Measurements from ENCODE around the gene PDZK1. TPM values are rescaled to one million over a fixed set of nuclear protein-coding genes. Genes with fewer than 3 reads are reported as not detected.

The PDZK1 gene
- total and polyA plus RNA-seq, 2 of the 8 experiments (the other 6 are each of a cell fraction or from before 2014, with no cell fraction given), result 0.17 TPM; not detected in 1

DNA sequence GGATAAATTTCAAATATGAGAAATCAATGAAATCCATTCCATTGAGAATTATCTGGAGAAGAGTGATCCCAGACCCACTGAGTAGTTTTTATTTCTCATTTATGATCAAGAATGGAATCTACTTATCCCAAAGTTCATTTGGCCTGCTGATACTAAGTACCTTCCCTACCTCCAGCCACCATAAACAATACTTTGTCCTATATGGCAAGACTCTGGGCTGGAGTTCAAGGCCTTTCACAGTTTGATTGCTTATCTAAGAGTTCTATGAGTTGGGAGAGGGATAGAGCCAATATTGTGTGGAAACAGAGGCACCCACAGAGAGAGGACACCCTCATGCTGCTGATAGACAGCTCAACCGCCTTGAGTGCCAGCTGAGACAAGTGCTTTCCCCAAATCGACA, 5.1 kb downstream of the PDZK1 start:
- H3K9me3 ChIP-seq (ENCODE audit: insufficient read depth in 2 of 2, low read depth in 1 of 2, low read length in 1 of 2), result no peaks in the 10 kb centered on the region
- no peak overlapping the region for H2BK120ac ChIP-seq (replicated peaks; ENCODE audit: low read depth, low read length)
- H4K5ac ChIP-seq (ENCODE audit: insufficient read length, low read depth, low read length), result no peak overlapping the region
- no peaks in the 10 kb centered on the region; a peak in 1 of 7 replicates for H3K4me1 ChIP-seq (replicated peaks in 1 of 4; ENCODE audit: control insufficient read depth in 3 of 4, insufficient read depth in 4 of 4, low read length in 3 of 4)
- no peak overlapping the region for H3K4me2 ChIP-seq (ENCODE audit: insufficient read depth in 1 of 2, low read depth in 2 of 2, low read length in 2 of 2)
- H2BK20ac ChIP-seq (ENCODE audit: low read length), result no peak overlapping the region
- H3K14ac ChIP-seq (ENCODE audit: insufficient read length), result no peak overlapping the region
- H3K36me3 ChIP-seq (ENCODE audit: control insufficient read depth in 2 of 4, insufficient read depth in 4 of 4, low read length in 3 of 4), result no peaks in the 10 kb centered on the region
- no peak overlapping the region for H4K91ac ChIP-seq (replicated peaks; ENCODE audit: insufficient read length, low read length)
- H3K23me2 ChIP-seq (ENCODE audit: low read depth, low read length), result no peaks in the 10 kb centered on the region
- peaks cover 0 to 2% (median 0%) of the 10 kb centered on the region in 4 experiments; a peak in 1 of 7 replicates for H3K27me3 ChIP-seq (replicated peaks in 1 of 4; ENCODE audit: control insufficient read depth in 3 of 4, extremely low read depth in 1 of 4, insufficient read depth in 3 of 4, low read length in 3 of 4)
- no peaks in the 10 kb centered on the region for H3K79me1 ChIP-seq (ENCODE audit: low read depth, low read length)
- H3K4ac ChIP-seq (replicated peaks; ENCODE audit: insufficient read length, low read depth, low read length), result no peak overlapping the region
- no peaks in the 10 kb centered on the region for H4K20me1 ChIP-seq (replicated peaks in 1 of 2; ENCODE audit: control insufficient read depth in 1 of 2, insufficient read depth in 2 of 2, low read length in 2 of 2)
- H3K23ac ChIP-seq (ENCODE audit: insufficient read length), result no peak overlapping the region
- H3K18ac ChIP-seq (ENCODE audit: extremely low read depth, low read length), result no peak overlapping the region
- ChIA-PET POLR2A (ENCODE audit: partially characterized antibody) (interaction anchor here (1.6 kb wide), 1 partner anchor 13 kb away, joined by 4 read pairs; no protein-coding TSS in a partner anchor), CTCF (ENCODE audit: partially characterized antibody) (no interaction called here)
- H3K79me2 ChIP-seq (ENCODE audit: control insufficient read depth in 1 of 2, insufficient read depth in 2 of 2, low read length in 2 of 2), result no peaks in the 10 kb centered on the region
- no peak overlapping the region for H3K9ac ChIP-seq (replicated peaks in 1 of 4; ENCODE audit: extremely low read depth in 1 of 4, low read depth in 3 of 4, low read length in 3 of 4)
- no peak overlapping the region for H3K4me3 ChIP-seq (ENCODE audit: extremely low read depth in 1 of 4, insufficient read depth in 2 of 4, low read depth in 3 of 4, low read length in 4 of 4)
- H2AK5ac ChIP-seq (ENCODE audit: low read depth, low read length), result no peak overlapping the region
- no peak overlapping the region for H2BK12ac ChIP-seq (ENCODE audit: low read depth, low read length)
- TF ChIP-seq NANOG (IDR thresholded peaks at IDR 0.05; ENCODE audit: insufficient read depth, low read depth, low read length, poor library complexity, severe bottlenecking), result no peak
- no peak for TF ChIP-seq ASH2L (IDR thresholded peaks at IDR 0.05; ENCODE audit: low read length)
- no peak for TF ChIP-seq SRF (IDR thresholded peaks at IDR 0.05; ENCODE audit: low read depth, low read length)
- no peak for TF ChIP-seq EGR1 (IDR thresholded peaks at IDR 0.05; ENCODE audit: borderline replicate concordance, low read depth, low read length)
- TF ChIP-seq BRCA1 (IDR thresholded peaks at IDR 0.05; ENCODE audit: low read depth, low read length), result no peak
- no peak for TF ChIP-seq CHD1 (IDR thresholded peaks at IDR 0.05; ENCODE audit: low read depth, low read length)
- no peak for TF ChIP-seq CHD2 (IDR thresholded peaks at IDR 0.05; ENCODE audit: low read length)
- no peak for TF ChIP-seq RXRA (IDR thresholded peaks at IDR 0.05; ENCODE audit: insufficient read depth, low read depth, low read length)
- no peak overlapping the region for H2AFZ ChIP-seq (ENCODE audit: low read length)
- no peak overlapping the region for H2BK15ac ChIP-seq (ENCODE audit: low read length)
- H4K8ac ChIP-seq (ENCODE audit: extremely low read depth, insufficient read depth, low read length), result no peak overlapping the region
- WGBS, 2 experiments (ENCODE audit: extremely low coverage in 1 of 2, insufficient coverage in 1 of 2, insufficient read length in 1 of 2, insufficient replicate concordance in 2 of 2, low coverage in 1 of 2, low lambda C conversion rate in 2 of 2, missing lambda C conversion rate in 1 of 2), result 86% methylated on average over 2 of the region's 2 CpGs; no CpG with 5 or more reads in 1 of the 2 experiments
- DNase-seq (ENCODE audit: low read depth in 1 of 2, low spot score in 2 of 2), result no peak
- no peak overlapping the region for H3K56ac ChIP-seq (replicated peaks; ENCODE audit: insufficient read length, low read depth, low read length)
- H2BK5ac ChIP-seq (ENCODE audit: low read depth, low read length), result no peak overlapping the region
- no peak overlapping the region for H3K27ac ChIP-seq (ENCODE audit: low read depth, low read length)
- no peak for FAIRE-seq
